Measurements from ENCODE around the gene NT5DC1.

- TF ChIP-seq CTCF (conservative IDR thresholded peaks at IDR 0.05; ENCODE audit: low read length) = no peak
- TF ChIP-seq EZH2phosphoT487 (IDR thresholded peaks at IDR 0.05; ENCODE audit: borderline replicate concordance, low read depth, low read length) = no peak
These were observed 182.0 kb downstream of the NT5DC1 start for GRCh38 chr6:116282698-116283097.
